Dendritic cell treated with granulocyte-macrophage colony-stimulating factor and Interleukin-4, amounts not matched to agents 40 ng/mL and 50 ng/mL, for 4 days (primary cell): Measurements from ENCODE around the gene ASXL3.
A peak's percentile ranks its signal among the peaks of the same experiment; 100 is the strongest.

Experiments used
- H3K27ac Mint-ChIP-seq: one replicate; pipeline ENCODE4 v1.8.0; 2022; ENCODE audit warnings: mild to moderate bottlenecking, mixed read lengths
- H3K27me3 Mint-ChIP-seq: one replicate; pipeline ENCODE4 v1.8.0; 2022; ENCODE audit warnings: mild to moderate bottlenecking, mixed read lengths
- H3K36me3 Mint-ChIP-seq: one replicate; pipeline ENCODE4 v1.8.0; 2022; ENCODE audit warnings: low read depth, mixed read lengths
- H3K4me1 Mint-ChIP-seq: one replicate; pipeline ENCODE4 v1.8.0; 2022; ENCODE audit warnings: low read depth, mixed read lengths
- H3K4me3 Mint-ChIP-seq: one replicate; pipeline ENCODE4 v1.8.0; 2022; ENCODE audit warnings: mild to moderate bottlenecking, moderate library complexity, mixed read lengths
- H3K9me3 Mint-ChIP-seq: one replicate; pipeline ENCODE4 v1.8.0; 2022; ENCODE audit warnings: mixed read lengths
- intact Hi-C: fragments of 100-400 bp; cut with micrococcal nuclease; formaldehyde crosslinking; loops from one replicate; pipeline ENCODE4 v1.15.0; 2022

The ASXL3 gene

DNA sequence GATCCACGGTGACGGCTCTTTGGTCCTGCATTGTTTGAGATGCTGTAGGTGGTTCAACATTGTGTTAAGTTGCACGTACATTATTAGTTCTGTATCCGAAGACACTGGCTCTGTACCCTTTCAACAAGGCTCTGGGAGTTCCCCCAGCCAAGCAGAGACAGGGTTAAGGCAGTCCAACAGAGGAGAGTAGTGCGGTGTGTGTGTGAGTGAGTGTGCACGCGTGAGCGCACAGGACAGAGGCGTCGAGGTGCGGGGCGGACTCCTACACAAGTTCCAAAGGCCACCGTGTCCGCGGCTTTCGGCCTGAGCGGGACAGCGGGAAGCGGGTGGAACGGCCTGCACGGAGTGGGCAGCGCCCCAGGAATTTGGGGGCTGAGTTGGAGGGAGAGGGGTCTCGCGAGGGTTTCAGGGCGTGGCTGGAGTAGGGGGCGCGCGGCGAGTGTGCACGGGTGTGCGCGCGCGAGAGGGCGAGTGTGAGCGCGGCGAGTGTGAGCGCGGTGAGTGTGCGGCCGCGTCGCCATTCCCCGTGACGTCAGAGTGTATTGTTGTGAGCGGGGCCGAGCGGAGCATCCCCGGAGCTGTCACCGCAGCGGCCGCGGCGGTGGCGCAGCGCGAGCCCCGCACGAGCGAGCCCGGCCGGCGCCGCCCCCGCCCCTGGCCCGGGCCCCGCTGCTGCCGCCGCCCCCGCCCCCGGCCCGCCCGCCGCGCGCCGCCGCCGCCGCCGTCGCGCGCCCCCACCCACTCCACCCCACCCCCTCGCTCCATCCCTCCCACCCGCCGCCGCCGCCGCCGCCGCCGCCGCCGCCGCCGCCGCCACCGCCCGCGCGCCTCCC, at the start of gene ASXL3:
Gene ASXL3, plus strand, starts transcription at position 535 of the 833 bp plus-strand sequence. CDS start 413 bp downstream, outside the sequence.
- Mint-ChIP-seq H3K36me3 (no peaks in the 10 kb centered on the region), H3K9me3 (no peaks in the 10 kb centered on the region), H3K27me3 (peaks cover 14% of the 10 kb centered on the region), H3K27ac (no peak within 1 kb of the TSS), H3K4me3 (peak within 1 kb of the TSS; percentile 78), H3K4me1 (peaks cover 7% of the 10 kb centered on the region)
- intact Hi-C loops = no loop called here

DNA sequence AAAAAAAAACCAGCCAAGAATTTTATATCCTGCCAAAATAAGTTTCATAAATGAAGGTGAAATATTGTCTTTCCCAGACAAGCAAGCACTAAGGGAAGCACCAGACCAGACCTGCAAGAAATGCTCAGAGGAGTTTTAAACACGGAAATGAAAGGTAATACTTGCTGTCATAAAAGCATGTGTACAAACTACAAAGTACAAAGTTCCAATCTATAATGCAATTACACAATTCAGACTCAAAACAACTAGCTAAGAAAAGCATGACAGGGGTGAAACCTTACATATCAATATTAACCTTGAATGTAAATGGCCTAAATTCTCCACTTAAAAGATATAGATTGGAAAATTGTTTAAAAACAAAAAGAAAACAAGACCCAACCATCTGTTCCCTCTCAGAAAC, 45.0 kb upstream of the ASXL3 start:
- Mint-ChIP-seq H3K27ac (no peak overlapping the region), H3K27me3 (no peaks in the 10 kb centered on the region), H3K4me3 (no peak overlapping the region), H3K9me3 (peaks cover 9% of the 10 kb centered on the region), H3K36me3 (no peaks in the 10 kb centered on the region), H3K4me1 (no peaks in the 10 kb centered on the region)
- intact Hi-C loops = no loop called here

DNA sequence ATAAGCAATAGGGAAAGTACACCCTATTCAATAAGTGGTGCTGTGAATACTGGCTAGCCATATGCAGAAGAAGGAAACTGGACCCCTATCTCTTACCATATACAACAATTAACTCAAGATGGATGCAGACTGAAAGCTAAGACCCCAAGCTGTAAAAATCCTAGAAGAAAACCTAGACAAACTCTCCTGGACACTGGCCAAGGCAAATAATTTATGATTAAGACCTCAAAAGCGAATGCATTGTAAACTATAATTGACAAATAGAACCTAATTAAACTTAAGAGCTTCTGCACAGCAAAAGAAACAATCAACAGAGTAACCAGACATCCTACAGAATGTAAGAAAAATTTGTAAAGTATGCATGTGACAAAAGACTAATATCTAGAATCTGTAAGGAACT, 41.1 kb upstream of the ASXL3 start:
- H3K36me3 Mint-ChIP-seq = no peaks in the 10 kb centered on the region
- H3K27ac Mint-ChIP-seq = no peak overlapping the region
- no peaks in the 10 kb centered on the region for H3K27me3 Mint-ChIP-seq
- no peaks in the 10 kb centered on the region for H3K9me3 Mint-ChIP-seq
- intact Hi-C loops = no loop called here
- no peak overlapping the region for H3K4me3 Mint-ChIP-seq
- no peaks in the 10 kb centered on the region for H3K4me1 Mint-ChIP-seq

DNA sequence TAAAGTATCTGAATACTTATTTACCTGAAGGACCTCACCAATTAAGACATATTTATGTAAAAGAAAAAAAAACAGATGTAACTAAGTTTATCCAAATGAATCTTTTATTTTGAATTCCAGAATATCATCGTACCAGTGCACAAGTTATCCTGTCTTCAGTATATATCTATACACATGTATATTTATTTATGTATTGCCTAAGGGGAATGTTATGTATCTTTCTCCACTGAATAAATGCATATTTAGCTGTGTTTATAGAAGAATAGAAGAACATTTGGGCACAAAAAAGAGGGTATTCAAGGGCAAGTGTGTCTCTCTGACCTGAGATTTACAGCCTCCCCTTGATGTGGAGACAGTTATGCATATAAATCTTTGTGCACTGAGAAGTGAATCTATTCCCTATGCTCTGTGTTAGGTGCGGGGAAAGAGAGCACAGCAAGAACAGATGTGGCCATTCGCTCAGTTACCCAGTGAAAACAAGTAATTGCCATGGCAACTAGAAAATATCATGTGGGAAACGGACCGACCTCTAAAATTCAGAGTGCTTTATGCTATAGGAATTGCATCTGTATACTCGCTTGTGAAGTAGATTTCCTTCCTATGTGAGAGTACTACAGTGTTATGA, 39.5 kb upstream of the ASXL3 start:
- Mint-ChIP-seq H3K27ac (no peak overlapping the region), H3K27me3 (no peaks in the 10 kb centered on the region), H3K4me1 (no peaks in the 10 kb centered on the region), H3K9me3 (no peaks in the 10 kb centered on the region), H3K36me3 (no peaks in the 10 kb centered on the region), H3K4me3 (no peak overlapping the region)
- intact Hi-C loops = no loop called here

DNA sequence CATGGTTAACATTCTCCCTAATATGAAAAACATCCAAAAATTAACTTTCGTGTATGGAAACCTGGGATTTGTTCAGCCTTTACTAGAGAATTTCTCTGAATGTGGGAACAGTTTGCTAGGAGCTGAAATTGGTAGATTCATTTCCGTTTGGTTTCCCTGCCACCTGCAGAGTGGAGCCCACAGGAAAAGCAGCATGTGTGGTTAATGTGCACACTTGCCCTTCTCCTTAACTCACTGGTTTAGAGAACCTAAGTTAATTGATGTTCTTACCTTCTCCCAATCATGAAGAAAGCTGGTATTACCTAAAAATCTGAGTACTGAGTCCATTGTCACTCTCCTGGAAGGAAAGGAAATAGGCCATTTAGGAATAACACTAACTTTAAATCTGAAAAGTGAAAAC, 37.6 kb upstream of the ASXL3 start:
- Mint-ChIP-seq H3K4me3 (no peak overlapping the region), H3K36me3 (no peaks in the 10 kb centered on the region), H3K27me3 (no peaks in the 10 kb centered on the region), H3K9me3 (no peaks in the 10 kb centered on the region), H3K27ac (no peak overlapping the region), H3K4me1 (no peaks in the 10 kb centered on the region)
- intact Hi-C loops = no loop called here

DNA sequence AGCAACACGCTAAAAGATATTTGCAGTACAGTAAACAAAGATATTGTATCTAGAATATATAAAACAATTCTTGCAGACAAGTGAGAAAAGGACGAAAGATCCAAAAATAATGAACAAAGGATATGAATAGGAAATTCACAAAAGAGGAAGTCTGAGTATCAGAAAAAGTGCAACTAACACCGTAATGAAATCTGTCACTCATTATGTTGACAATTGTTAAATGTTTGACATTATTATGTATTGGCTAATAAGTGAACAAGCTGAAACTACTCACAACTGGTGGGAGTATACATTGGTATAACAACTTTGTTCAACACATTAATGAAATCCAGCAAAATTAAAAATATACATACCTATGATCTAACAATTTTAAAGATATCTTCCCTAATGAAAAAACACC, 36.7 kb upstream of the ASXL3 start:
- intact Hi-C loops = no loop called here
- Mint-ChIP-seq H3K27ac (no peak overlapping the region), H3K4me1 (no peaks in the 10 kb centered on the region), H3K4me3 (no peak overlapping the region), H3K9me3 (no peaks in the 10 kb centered on the region), H3K36me3 (no peaks in the 10 kb centered on the region), H3K27me3 (no peaks in the 10 kb centered on the region)

DNA sequence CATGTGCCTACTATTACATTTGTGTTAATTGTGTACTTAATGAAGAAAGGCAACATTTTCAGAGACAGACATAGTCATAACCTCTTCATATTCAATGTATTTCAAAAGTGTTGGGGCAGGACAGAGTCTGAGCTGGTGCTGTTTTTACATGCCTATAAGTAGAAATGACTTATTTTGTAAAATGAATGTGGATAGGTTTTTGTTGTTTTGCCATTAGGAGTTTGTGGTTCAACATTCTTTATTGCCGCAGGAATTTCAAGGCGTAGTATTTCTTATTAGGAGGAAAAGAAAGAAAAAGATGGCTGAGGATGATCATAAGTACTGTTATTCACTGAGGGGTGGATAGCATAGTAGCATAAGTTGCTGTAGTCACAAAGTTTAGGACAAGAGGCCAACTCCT, 21.2 kb upstream of the ASXL3 start:
- Mint-ChIP-seq H3K27ac (no peak overlapping the region), H3K27me3 (no peaks in the 10 kb centered on the region), H3K4me1 (no peaks in the 10 kb centered on the region), H3K36me3 (no peaks in the 10 kb centered on the region), H3K9me3 (no peaks in the 10 kb centered on the region), H3K4me3 (no peak overlapping the region)
- intact Hi-C loops = no loop called here

DNA sequence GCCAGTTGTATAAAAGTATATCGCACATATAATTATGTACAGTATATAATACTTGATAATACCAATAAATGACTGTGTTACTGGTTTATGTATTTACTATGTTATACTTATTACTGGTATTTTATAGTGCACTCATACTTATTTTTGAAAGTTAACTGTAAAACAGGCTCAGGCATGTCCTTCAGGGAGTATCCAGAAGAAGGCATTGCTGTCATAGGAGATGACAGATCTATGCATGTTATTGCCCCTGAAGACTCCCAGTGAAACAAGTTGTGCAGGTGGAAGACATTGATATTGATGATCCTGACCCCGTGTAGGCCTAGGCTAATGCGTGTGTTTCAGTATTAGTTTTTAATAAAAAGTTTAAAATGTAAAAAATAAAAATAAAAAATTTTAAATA, 20.3 kb upstream of the ASXL3 start:
- H3K4me3 Mint-ChIP-seq = no peak overlapping the region
- no peaks in the 10 kb centered on the region for H3K27me3 Mint-ChIP-seq
- intact Hi-C loops = no loop called here
- H3K27ac Mint-ChIP-seq = no peak overlapping the region
- no peaks in the 10 kb centered on the region for H3K9me3 Mint-ChIP-seq
- H3K4me1 Mint-ChIP-seq = no peaks in the 10 kb centered on the region
- H3K36me3 Mint-ChIP-seq = no peaks in the 10 kb centered on the region

DNA sequence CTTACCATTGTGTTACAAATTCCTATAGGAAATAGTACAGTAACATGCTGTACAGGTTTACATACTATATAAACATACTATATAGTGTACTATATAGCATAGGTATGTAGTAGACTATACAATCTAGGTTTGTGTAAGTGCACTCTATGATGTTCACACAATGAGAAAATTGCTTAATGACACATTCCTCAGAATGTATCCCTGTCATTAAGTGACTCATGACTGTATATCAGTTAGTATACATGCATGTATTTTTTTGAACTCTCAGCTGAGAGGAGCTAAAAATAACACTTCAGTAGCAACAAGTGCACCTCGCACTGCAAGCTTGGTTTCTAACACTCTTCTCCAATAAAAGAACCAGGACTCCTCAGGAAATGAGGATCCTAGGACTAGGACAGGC, 19.5 kb upstream of the ASXL3 start:
- Mint-ChIP-seq H3K4me1 (no peaks in the 10 kb centered on the region), H3K27me3 (no peaks in the 10 kb centered on the region), H3K4me3 (no peak overlapping the region), H3K36me3 (no peaks in the 10 kb centered on the region), H3K27ac (no peak overlapping the region), H3K9me3 (no peaks in the 10 kb centered on the region)
- intact Hi-C loops = no loop called here

DNA sequence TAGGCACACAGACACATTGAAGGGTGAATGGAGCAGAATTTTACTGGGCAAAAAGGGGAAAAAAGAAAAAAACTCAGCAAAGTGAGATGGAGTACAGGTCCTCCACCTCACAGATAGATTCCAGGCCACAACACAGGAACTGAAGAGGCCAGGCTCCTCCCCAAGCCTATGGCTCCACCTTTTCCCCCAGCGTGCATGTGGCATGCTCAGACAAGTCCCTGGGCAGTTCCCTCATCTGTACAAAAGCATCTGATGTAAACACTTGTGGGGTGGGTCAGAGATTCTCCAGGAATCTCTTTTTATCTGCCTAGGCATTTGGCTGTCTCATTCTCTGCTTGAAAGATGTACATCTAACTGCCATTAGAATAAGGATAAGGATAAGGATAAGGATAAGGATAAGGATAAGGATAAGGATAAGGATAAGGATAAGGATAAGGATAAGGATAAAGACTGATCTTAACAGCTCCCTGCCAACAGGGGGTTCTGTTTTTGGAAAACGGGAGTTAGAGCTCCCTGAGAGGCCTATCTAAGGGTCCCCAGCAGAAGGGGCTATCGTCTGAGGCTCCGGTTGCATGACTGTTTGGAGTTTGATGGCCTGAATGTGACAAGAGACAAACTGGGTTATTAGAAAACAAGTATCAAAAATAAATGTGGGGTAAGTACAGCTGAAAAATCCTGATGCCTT, 17.2 kb upstream of the ASXL3 start:
- Mint-ChIP-seq H3K27ac (no peak overlapping the region), H3K4me3 (no peak overlapping the region), H3K27me3 (no peaks in the 10 kb centered on the region), H3K9me3 (no peaks in the 10 kb centered on the region), H3K36me3 (no peaks in the 10 kb centered on the region), H3K4me1 (no peaks in the 10 kb centered on the region)
- intact Hi-C loops = no loop called here

DNA sequence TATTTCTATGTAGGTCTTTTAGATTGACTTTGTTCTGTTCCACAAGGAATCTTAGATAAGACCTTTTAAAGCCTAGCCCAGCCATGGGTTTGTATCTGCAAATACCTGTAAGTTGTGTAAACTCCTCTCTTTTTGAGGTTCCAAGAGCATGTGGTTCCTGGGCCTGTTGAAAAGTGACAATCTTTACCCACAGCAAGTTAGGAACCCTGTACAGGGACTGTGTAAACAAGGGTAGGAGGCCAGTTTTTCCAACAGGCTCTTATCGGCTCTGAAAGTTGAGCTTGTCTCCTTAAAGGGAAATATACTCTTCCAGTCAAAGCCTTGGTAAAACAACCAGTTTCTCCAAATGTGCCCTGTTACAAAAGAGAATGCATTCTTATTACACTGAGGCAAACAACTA, 15.3 kb upstream of the ASXL3 start:
- Mint-ChIP-seq H3K9me3 (peaks cover 7% of the 10 kb centered on the region), H3K36me3 (no peaks in the 10 kb centered on the region), H3K4me1 (no peaks in the 10 kb centered on the region), H3K4me3 (no peak overlapping the region), H3K27me3 (no peaks in the 10 kb centered on the region), H3K27ac (no peak overlapping the region)
- intact Hi-C loops = no loop called here

DNA sequence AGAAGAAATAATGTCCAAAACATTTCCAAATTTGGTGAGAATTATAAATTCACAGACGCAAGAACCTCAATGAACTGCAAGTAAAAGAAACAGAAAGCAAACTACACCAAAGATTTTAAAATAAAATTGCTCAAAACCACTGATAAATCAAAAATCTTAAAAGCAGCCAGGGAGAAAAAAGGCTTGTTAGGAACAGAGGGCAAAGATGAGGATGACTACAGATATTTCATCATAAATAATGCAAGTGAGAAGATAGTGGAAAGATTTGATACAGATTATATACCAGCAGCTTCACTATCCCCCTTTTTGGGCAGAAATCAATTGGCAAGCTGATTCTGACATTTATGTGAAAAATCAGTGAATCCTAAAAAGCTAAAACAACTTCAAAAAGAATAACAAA, 10.3 kb upstream of the ASXL3 start:
- no peak overlapping the region for H3K27ac Mint-ChIP-seq
- H3K9me3 Mint-ChIP-seq = peaks cover 7% of the 10 kb centered on the region
- no peaks in the 10 kb centered on the region for H3K4me1 Mint-ChIP-seq
- intact Hi-C loops = no loop called here
- no peaks in the 10 kb centered on the region for H3K36me3 Mint-ChIP-seq
- no peak overlapping the region for H3K4me3 Mint-ChIP-seq
- no peaks in the 10 kb centered on the region for H3K27me3 Mint-ChIP-seq

DNA sequence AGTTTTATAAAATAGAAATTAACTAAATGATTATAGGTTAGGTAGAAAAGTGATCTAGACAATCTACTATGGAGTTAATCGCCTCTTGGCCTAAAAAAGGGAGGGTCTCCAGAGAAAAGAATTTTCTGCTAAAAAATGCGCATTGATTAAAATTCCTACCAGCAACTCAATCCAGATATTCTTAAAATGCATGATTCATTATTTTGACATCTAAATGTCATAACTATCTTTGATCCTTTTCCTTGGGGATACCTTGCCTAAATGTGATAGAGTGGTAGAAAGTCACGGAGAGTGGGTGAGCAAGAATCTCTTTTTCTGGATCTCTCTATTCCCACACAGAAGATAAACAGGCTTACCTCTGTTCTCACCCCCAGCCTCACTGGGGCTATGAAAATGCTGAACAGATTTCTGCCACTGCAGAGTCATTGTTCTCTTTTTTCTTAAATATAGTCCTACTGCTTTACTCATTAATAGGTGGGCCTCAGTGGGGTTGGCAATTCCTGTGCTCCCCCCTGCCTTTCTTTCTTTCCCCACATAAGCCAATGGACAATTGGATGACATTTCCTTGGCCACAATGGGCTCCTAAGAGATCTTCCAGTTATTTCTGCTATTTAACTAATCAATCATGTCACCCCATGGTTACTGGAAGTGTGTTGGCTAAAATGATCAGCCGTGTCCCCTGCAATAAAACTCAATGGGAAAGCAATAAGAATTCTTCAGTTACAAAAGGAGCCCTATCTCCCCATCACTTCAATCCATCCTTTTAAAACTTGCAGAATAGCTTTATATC, 5.8 kb upstream of the ASXL3 start:
- Mint-ChIP-seq H3K27ac (no peak overlapping the region), H3K4me1 (no peaks in the 10 kb centered on the region), H3K9me3 (peaks cover 5% of the 10 kb centered on the region), H3K4me3 (no peak overlapping the region), H3K27me3 (peaks cover 3% of the 10 kb centered on the region), H3K36me3 (no peaks in the 10 kb centered on the region)
- intact Hi-C loops = no loop called here

DNA sequence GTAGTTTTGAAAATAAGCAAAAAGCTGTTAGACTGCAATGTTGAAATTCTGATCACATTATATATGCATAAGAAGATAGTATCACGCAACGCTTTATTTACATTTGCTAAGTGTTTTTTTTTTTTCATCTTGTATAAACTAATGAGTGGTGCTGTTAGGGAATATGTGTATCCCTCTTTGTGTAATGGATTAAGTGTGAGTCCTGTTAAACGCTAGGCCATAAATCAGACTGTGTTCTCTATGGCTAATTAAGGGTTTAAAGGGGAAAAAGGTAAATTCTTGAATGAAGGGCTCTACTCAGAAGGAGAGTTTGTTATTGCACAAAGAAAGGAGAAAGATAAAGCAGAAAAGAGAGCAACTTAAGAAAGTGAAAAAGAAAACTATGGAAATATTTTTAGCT, 4.8 kb upstream of the ASXL3 start:
- H3K36me3 Mint-ChIP-seq = no peaks in the 10 kb centered on the region
- intact Hi-C loops = no loop called here

More for the DNA sequence above, 4.8 kb upstream of the ASXL3 start:
- Mint-ChIP-seq H3K27ac (no peak overlapping the region), H3K4me1 (peaks cover 7% of the 10 kb centered on the region), H3K4me3 (no peak overlapping the region), H3K27me3 (peaks cover 10% of the 10 kb centered on the region), H3K9me3 (no peaks in the 10 kb centered on the region)
